ENCODE measurements around the gene EGFL8.
"Not testable (repeated sequence)": the region's sequence is repeated elsewhere in the genome, so short reads cannot be mapped to it uniquely, and the experiment has no call there.

EGFL8 gene

GRCh38 chr6:32187009-32187709, 22.8 kb downstream of the EGFL8 start:
- peak overlapping the region; percentile 76 for H3K27ac ChIP-seq (ENCODE audit: low read length)
- no peaks in the 10 kb centered on the region for H3K27me3 ChIP-seq (ENCODE audit: low read depth, low read length)
- no peaks in the 10 kb centered on the region for H3K9me3 ChIP-seq (ENCODE audit: insufficient read depth, low read length)
- H3K4me1 ChIP-seq (ENCODE audit: low read length): peaks cover 39% of the 10 kb centered on the region
- H3K9ac ChIP-seq (ENCODE audit: low read length): 0 out of 2 replicates have a peak overlapping the region, but pooled peaks have one; percentile 4
- H3K4me2 ChIP-seq (ENCODE audit: low read length): peak overlapping the region; percentile 44
- peaks cover 49% of the 10 kb centered on the region for H3K79me2 ChIP-seq (ENCODE audit: low read length)
- H3K36me3 ChIP-seq (replicated peaks; ENCODE audit: low read depth, low read length): peaks cover 31% of the 10 kb centered on the region
- H2AFZ ChIP-seq (ENCODE audit: low read depth, low read length): no peak overlapping the region
- H3K4me3 ChIP-seq (ENCODE audit: low read length): peak overlapping the region; percentile 18; the same call in 1 of the 2 replicates
- H4K20me1 ChIP-seq (ENCODE audit: insufficient read depth, low read length): no peaks in the 10 kb centered on the region
- TF ChIP-seq CTCF (IDR thresholded peaks at IDR 0.05; ENCODE audit: low read depth, low read length) (no peak), EZH2phosphoT487 (IDR thresholded peaks at IDR 0.05; ENCODE audit: low read depth) (no peak)

GRCh38 chr6:32187725-32188380, 23.5 kb downstream of the EGFL8 start:
- not testable (repeated sequence) for H3K9ac ChIP-seq (ENCODE audit: low read length)

GRCh38 chr6:32188381-32189068, 24.1 kb downstream of the EGFL8 start:
- peaks cover 48% of the 10 kb centered on the region for H3K4me1 ChIP-seq (ENCODE audit: low read length)
- peaks cover 51% of the 10 kb centered on the region for H3K79me2 ChIP-seq (ENCODE audit: low read length)
- H2AFZ ChIP-seq (ENCODE audit: low read depth, low read length): no peak overlapping the region

More at GRCh38 chr6:32187725-32188380, 23.5 kb downstream of the EGFL8 start:
- Histone ChIP-seq H3K27ac (ENCODE audit: low read length) (peak overlapping the region; percentile 76), H3K4me2 (ENCODE audit: low read length) (peak overlapping the region; percentile 44; the same call in 1 of the 2 replicates), H3K79me2 (ENCODE audit: low read length) (peaks cover 51% of the 10 kb centered on the region), H3K36me3 (replicated peaks; ENCODE audit: low read depth, low read length) (peaks cover 26% of the 10 kb centered on the region), H3K4me1 (ENCODE audit: low read length) (peaks cover 43% of the 10 kb centered on the region)
- not testable (repeated sequence) for H4K20me1 ChIP-seq (ENCODE audit: insufficient read depth, low read length); H3K9me3 ChIP-seq (ENCODE audit: insufficient read depth, low read length); H3K27me3 ChIP-seq (ENCODE audit: low read depth, low read length); H3K4me3 ChIP-seq (ENCODE audit: low read length); H2AFZ ChIP-seq (ENCODE audit: low read depth, low read length)

More at GRCh38 chr6:32188381-32189068, 24.1 kb downstream of the EGFL8 start:
- peak overlapping the region; percentile 90 for H3K9ac ChIP-seq (ENCODE audit: low read length)
- H3K4me3 ChIP-seq (ENCODE audit: low read length): peak overlapping the region; percentile 93
- H3K9me3 ChIP-seq (ENCODE audit: insufficient read depth, low read length): no peaks in the 10 kb centered on the region
- H4K20me1 ChIP-seq (ENCODE audit: insufficient read depth, low read length): no peaks in the 10 kb centered on the region
- peak overlapping the region; percentile 93 for H3K4me2 ChIP-seq (ENCODE audit: low read length)
- TF ChIP-seq CTCF (IDR thresholded peaks at IDR 0.05; ENCODE audit: low read depth, low read length) (no peak), EZH2phosphoT487 (IDR thresholded peaks at IDR 0.05; ENCODE audit: low read depth) (no peak)
- no peaks in the 10 kb centered on the region for H3K27me3 ChIP-seq (ENCODE audit: low read depth, low read length)
- H3K36me3 ChIP-seq (replicated peaks; ENCODE audit: low read depth, low read length): peaks cover 20% of the 10 kb centered on the region
- peak overlapping the region; percentile 74 for H3K27ac ChIP-seq (ENCODE audit: low read length)
